Neural crest cell (in vitro differentiated cells): ENCODE results near the gene PRAF2. TPM values are rescaled to one million over a fixed set of nuclear protein-coding genes. Genes with fewer than 3 reads are reported as not detected.
A peak's percentile ranks its signal among the peaks of the same experiment; 100 is the strongest.

Source experiments
- DNase-seq: peaks from one replicate; pipeline ENCODE4 v3.0.0; 2021; ENCODE audit warnings: low read depth, mixed read lengths, low spot score
- H3K27ac Mint-ChIP-seq: one replicate; pipeline ENCODE4 v1.8.0; 2021; ENCODE audit warnings: mild to moderate bottlenecking, mixed read lengths; ENCODE audit not compliant: unreplicated experiment
- H3K27me3 Mint-ChIP-seq: 2 replicates; pipeline ENCODE4 v1.8.0; 2021; ENCODE audit warnings: low read depth, mild to moderate bottlenecking, mixed read lengths
- H3K36me3 Mint-ChIP-seq: 2 replicates; pipeline ENCODE4 v1.8.0; 2021; ENCODE audit warnings: low read depth, mild to moderate bottlenecking, mixed read lengths
- H3K4me1 Mint-ChIP-seq: 2 replicates; pipeline ENCODE4 v1.8.0; 2021; ENCODE audit warnings: mixed read lengths
- H3K4me3 Mint-ChIP-seq: one replicate; pipeline ENCODE4 v1.8.0; 2021; ENCODE audit warnings: mild to moderate bottlenecking, mixed read lengths
- H3K9me3 Mint-ChIP-seq: 2 replicates; pipeline ENCODE4 v1.8.0; 2021; ENCODE audit warnings: mixed read lengths
- total RNA-seq: library from RNA; stranded (reverse); gene quantifications from 2 replicates; pipeline ENCODE4 v1.2.1, GENCODE V29; 2021
- TF ChIP-seq, protein P1 (sequence below): fragments of 200-600 bp; sonication (generic); conservative IDR thresholded peaks from 2 replicates; pipeline ENCODE4 v1.5.0; 2021; ENCODE audit warnings: antibody characterized with exemption, mild to moderate bottlenecking

PRAF2 gene
- total RNA-seq, 1 donor from 2014 or later, result 33.7 TPM

DNA sequence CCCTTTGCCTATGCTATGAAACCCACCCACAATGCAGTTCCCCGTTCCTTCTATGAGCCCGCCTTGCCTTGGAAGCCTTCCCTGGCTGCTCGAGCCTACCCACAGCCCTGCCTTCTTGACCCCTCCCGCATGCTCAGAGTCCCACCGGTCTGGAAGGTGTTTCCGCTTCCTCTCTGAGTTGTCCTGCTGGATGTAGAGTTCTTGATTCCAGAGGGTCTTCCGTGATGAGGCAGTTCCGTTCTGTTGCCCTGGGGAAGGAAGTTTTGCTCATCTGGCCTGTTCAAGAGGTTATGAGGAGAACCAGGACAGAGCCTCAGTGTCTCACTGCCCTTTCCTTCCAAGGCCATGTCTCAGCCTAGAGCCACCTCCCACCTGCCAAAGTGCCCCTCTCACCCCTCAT, 42.3 kb upstream of the PRAF2 start:
- TF ChIP-seq, protein P1, sequence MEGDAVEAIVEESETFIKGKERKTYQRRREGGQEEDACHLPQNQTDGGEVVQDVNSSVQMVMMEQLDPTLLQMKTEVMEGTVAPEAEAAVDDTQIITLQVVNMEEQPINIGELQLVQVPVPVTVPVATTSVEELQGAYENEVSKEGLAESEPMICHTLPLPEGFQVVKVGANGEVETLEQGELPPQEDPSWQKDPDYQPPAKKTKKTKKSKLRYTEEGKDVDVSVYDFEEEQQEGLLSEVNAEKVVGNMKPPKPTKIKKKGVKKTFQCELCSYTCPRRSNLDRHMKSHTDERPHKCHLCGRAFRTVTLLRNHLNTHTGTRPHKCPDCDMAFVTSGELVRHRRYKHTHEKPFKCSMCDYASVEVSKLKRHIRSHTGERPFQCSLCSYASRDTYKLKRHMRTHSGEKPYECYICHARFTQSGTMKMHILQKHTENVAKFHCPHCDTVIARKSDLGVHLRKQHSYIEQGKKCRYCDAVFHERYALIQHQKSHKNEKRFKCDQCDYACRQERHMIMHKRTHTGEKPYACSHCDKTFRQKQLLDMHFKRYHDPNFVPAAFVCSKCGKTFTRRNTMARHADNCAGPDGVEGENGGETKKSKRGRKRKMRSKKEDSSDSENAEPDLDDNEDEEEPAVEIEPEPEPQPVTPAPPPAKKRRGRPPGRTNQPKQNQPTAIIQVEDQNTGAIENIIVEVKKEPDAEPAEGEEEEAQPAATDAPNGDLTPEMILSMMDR, result no peak
- no peaks in the 10 kb centered on the region for H3K27me3 Mint-ChIP-seq
- H3K27ac Mint-ChIP-seq, result no peak overlapping the region
- peaks cover 4% of the 10 kb centered on the region for H3K9me3 Mint-ChIP-seq
- H3K36me3 Mint-ChIP-seq, result peaks cover 12% of the 10 kb centered on the region
- no peak for DNase-seq
- peaks cover 5% of the 10 kb centered on the region for H3K4me1 Mint-ChIP-seq
- no peak overlapping the region for H3K4me3 Mint-ChIP-seq

DNA sequence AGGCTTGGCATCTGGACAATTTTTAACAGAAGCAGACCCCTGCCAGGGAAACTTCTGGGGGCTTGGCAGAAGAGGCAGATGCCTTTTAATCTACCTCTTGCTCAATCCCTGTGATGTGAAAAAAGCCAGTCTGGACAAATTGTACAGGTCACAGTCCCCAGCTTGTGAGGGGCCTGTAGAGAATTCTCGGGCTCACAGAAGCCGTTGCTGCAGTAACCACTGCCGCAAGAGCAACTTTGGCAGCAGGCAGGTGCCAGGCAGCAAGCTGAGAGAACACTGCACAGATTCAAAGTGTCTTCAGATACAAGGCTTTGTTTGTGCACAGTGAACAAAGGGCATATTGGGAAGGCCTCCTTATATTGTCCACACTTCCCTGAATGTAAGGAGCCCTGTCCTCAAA, 38.0 kb upstream of the PRAF2 start:
- TF ChIP-seq, protein P1, result no peak
- Mint-ChIP-seq H3K4me3 (no peak overlapping the region), H3K27ac (no peak overlapping the region), H3K4me1 (peaks cover 5% of the 10 kb centered on the region), H3K27me3 (no peaks in the 10 kb centered on the region), H3K9me3 (no peaks in the 10 kb centered on the region), H3K36me3 (peaks cover 10% of the 10 kb centered on the region)
- DNase-seq, result no peak

DNA sequence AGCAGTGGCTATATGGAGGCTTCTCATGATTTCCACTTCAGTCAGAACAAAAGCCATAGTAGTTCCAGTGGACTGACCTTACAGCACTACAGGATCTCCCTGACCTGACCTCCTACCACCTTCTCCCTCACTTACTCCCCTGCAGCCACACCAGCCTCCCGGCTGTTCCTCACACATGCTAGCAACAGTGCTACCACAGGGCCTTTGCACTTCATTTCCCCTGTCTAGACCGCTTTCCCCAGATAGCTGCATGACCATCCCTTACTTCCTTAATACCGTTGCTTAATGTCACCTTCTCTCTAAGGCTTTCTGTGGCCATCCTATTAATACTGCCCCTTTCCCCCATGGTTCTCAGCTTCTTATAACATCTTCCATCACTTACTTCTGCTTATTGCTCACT, 36.6 kb upstream of the PRAF2 start:
- Mint-ChIP-seq H3K4me3 (no peak overlapping the region), H3K36me3 (peaks cover 5% of the 10 kb centered on the region), H3K9me3 (no peaks in the 10 kb centered on the region), H3K27ac (no peak overlapping the region), H3K4me1 (peaks cover 5% of the 10 kb centered on the region), H3K27me3 (no peaks in the 10 kb centered on the region)
- TF ChIP-seq, protein P1, result no peak
- DNase-seq, result no peak

DNA sequence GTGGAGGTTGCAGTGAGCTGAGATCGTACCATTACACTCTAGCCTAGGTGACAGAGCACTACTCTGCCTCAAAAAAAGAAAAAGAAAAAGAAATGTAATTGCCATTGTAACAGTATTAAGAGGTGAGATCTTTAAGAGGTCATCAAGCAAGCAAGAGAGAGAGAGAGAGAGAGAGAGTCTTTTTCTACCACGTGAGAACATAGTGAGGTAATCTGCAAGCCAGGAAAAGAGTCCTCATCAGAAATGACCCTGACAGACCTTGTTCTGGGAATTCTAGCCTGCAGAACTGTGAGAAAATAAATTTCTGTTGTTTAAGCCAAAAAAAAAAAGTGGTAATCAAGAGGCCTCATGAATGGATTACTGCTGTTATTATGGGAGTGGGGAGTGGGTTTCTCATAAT, 34.8 kb upstream of the PRAF2 start:
- Mint-ChIP-seq H3K36me3 (peaks cover 5% of the 10 kb centered on the region), H3K4me1 (peaks cover 5% of the 10 kb centered on the region), H3K27me3 (no peaks in the 10 kb centered on the region), H3K9me3 (no peaks in the 10 kb centered on the region), H3K27ac (no peak overlapping the region), H3K4me3 (no peak overlapping the region)
- TF ChIP-seq, protein P1, result no peak
- no peak for DNase-seq

DNA sequence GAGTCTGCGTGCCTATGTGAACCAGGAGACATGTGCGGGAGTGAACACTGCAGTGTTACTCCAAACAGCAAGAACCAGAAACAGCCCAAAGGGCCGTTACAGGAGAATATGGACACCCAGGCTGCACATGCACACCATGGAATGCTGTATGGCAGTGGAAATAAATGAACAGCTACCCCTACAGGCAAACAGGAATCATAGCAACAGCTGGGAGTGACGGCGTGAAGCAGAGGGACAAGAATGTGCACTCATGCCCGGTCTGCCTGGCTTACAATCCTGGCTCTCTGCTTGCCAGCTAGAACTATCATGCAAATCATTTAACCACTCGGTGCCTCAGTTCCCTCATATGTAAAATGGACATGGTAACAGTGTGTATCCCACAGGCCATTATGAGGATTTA, 33.1 kb upstream of the PRAF2 start:
- no peaks in the 10 kb centered on the region for H3K27me3 Mint-ChIP-seq
- DNase-seq, result peak; percentile 6
- H3K9me3 Mint-ChIP-seq, result no peaks in the 10 kb centered on the region
- no peaks in the 10 kb centered on the region for H3K4me1 Mint-ChIP-seq
- peak overlapping the region; percentile 33 for H3K4me3 Mint-ChIP-seq
- H3K36me3 Mint-ChIP-seq, result peaks cover 5% of the 10 kb centered on the region
- TF ChIP-seq, protein P1, result peak; percentile 50
- no peak overlapping the region for H3K27ac Mint-ChIP-seq

- Mint-ChIP-seq H3K4me1 (no peaks in the 10 kb centered on the region), H3K9me3 (no peaks in the 10 kb centered on the region), H3K36me3 (peaks cover 5% of the 10 kb centered on the region), H3K27ac (no peak overlapping the region), H3K27me3 (no peaks in the 10 kb centered on the region), H3K4me3 (no peak overlapping the region)
- TF ChIP-seq, protein P1, result no peak
- no peak for DNase-seq
These were observed 32.5 kb upstream of the PRAF2 start for GRCh38 chrX:49106296-49106695.
